ENCODE data around the gene ABHD12.

GRCh38 chr20:25408890-25409289 is 18.3 kb upstream of the ABHD12 start:
- TF ChIP-seq EZH2 (IDR thresholded peaks at IDR 0.05; ENCODE audit: low read depth) (no peak), CTCF (conservative IDR thresholded peaks at IDR 0.05) (no peak)

All from PC-9 (cell line).